IMR-90 (cell line): ENCODE data around the gene CEACAM21. TPM values are rescaled to one million over a fixed set of nuclear protein-coding genes. Genes with fewer than 3 reads are reported as not detected.

Experiments
- ATAC-seq: fragments of 200-7000 bp; cut with Tn5 transposase; 2 replicates; pipeline ENCODE4 v1.9.1; 2020; ENCODE audit warnings: low read depth, mild to moderate bottlenecking, moderate library complexity
- BruUV-seq: library from RNA; stranded (reverse); fragments of 400-500 nt; replicated peaks from 2 replicates; lab custom pipeline; 2021; lab: Mats Ljungman, UMichigan
- CTCF ChIA-PET: fragments of 300-600 bp; formaldehyde crosslinking; extraction: SDS; loops from one replicate; lab custom pipeline; 2021; ENCODE audit warnings: antibody characterized with exemption; lab: Yijun Ruan, JAX
- POLR2A ChIA-PET: fragments of 300-600 bp; sonication (Branson Sonifier 250); formaldehyde crosslinking; loops from one replicate; lab custom pipeline; 2022; ENCODE audit warnings: antibody characterized with exemption; ENCODE audit not compliant: unreplicated experiment; lab: Charles Lee
- DNase-seq: peaks from one replicate; pipeline ENCODE4 v3.0.0; 2013
- H2AFZ ChIP-seq: replicated peaks from 2 replicates; pipeline ENCODE3; 2013; ENCODE audit warnings: low read length, mild to moderate bottlenecking; ENCODE audit not compliant: poor library complexity
- H2AK5ac ChIP-seq: 2 replicates; pipeline ENCODE4 v1.6.1; 2013; ENCODE audit warnings: low read depth, low read length, inconsistent platforms
- H2AK9ac ChIP-seq: replicated peaks from 2 replicates; pipeline ENCODE3; 2013; ENCODE audit warnings: mild to moderate bottlenecking, low read depth, low read length, moderate library complexity; ENCODE audit not compliant: poor library complexity
- H2BK120ac ChIP-seq: 2 replicates; pipeline ENCODE4 v1.6.1; 2013; ENCODE audit warnings: low read depth, low read length, inconsistent platforms
- H2BK15ac ChIP-seq: 3 replicates; pipeline ENCODE4 v1.6.1; 2013; ENCODE audit warnings: low read depth, low read length, inconsistent platforms
- H2BK20ac ChIP-seq: 2 replicates; pipeline ENCODE4 v1.6.1; 2013; ENCODE audit warnings: low read depth, mild to moderate bottlenecking, inconsistent platforms, low read length, moderate library complexity
- H2BK5ac ChIP-seq: 2 replicates; pipeline ENCODE4 v1.6.1; 2013; ENCODE audit warnings: mild to moderate bottlenecking, low read depth, low read length, inconsistent platforms; ENCODE audit not compliant: poor library complexity, severe bottlenecking
- H3K14ac ChIP-seq: replicated peaks from 2 replicates; pipeline ENCODE4 v1.6.1; 2013; ENCODE audit warnings: low read depth, low read length, inconsistent platforms
- H3K18ac ChIP-seq: 2 replicates; pipeline ENCODE4 v1.6.1; 2013; ENCODE audit warnings: low read depth, low read length, control low read depth
- H3K23ac ChIP-seq: 2 replicates; pipeline ENCODE4 v1.6.1; 2013; ENCODE audit warnings: low read depth, low read length, inconsistent platforms
- H3K27ac ChIP-seq: 2 replicates; pipeline ENCODE4 v1.5.1; 2013; ENCODE audit warnings: mild to moderate bottlenecking, control low read depth, low read length; ENCODE audit not compliant: insufficient read depth
- H3K27me3 ChIP-seq: 2 replicates; pipeline ENCODE4 v1.6.1; 2013; ENCODE audit warnings: low read length; ENCODE audit not compliant: control insufficient read depth, insufficient read depth
- H3K36me3 ChIP-seq: 2 replicates; pipeline ENCODE4 v1.6.1; 2013; ENCODE audit warnings: low read length, mixed read lengths; ENCODE audit not compliant: control insufficient read depth, insufficient read depth
- H3K4ac ChIP-seq: 2 replicates; pipeline ENCODE4 v1.6.1; 2013; ENCODE audit warnings: low read depth, low read length, inconsistent platforms
- H3K4me1 ChIP-seq: 2 replicates; pipeline ENCODE4 v1.6.1; 2013; ENCODE audit warnings: low read length, mixed read lengths; ENCODE audit not compliant: control insufficient read depth, insufficient read depth
- H3K4me2 ChIP-seq: 2 replicates; pipeline ENCODE4 v1.6.1; 2013; ENCODE audit warnings: low read depth, mild to moderate bottlenecking, control low read depth, low read length, moderate library complexity
- H3K4me3 ChIP-seq: 2 replicates; pipeline ENCODE4 v1.5.1; 2013; ENCODE audit warnings: low read depth, mild to moderate bottlenecking, control low read depth, low read length, moderate library complexity; ENCODE audit not compliant: insufficient read depth
- H3K56ac ChIP-seq: 2 replicates; pipeline ENCODE4 v1.6.1; 2013; ENCODE audit warnings: low read length, inconsistent platforms; ENCODE audit not compliant: insufficient read depth; ENCODE audit errors: extremely low read depth
- H3K79me1 ChIP-seq, 2 experiments: 2 replicates each; pipeline ENCODE4 v1.6.1; 2013; ENCODE audit warnings: low read length in 2 of 2, inconsistent platforms in 1 of 2, low read depth in 1 of 2
- H3K9ac ChIP-seq: 2 replicates; pipeline ENCODE4 v1.6.1; 2013; ENCODE audit warnings: low read depth, low read length, control low read depth
- H3K9me1 ChIP-seq: 2 replicates; pipeline ENCODE4 v1.6.1; 2013; ENCODE audit warnings: low read length, inconsistent platforms; ENCODE audit not compliant: insufficient read depth
- H3K9me3 ChIP-seq: 2 replicates; pipeline ENCODE4 v1.6.1; 2013; ENCODE audit warnings: low read length; ENCODE audit not compliant: control insufficient read depth, insufficient read depth
- H4K20me1 ChIP-seq: 2 replicates; pipeline ENCODE4 v1.6.1; 2013; ENCODE audit warnings: low read length, inconsistent platforms; ENCODE audit not compliant: insufficient read depth
- H4K5ac ChIP-seq: 2 replicates; pipeline ENCODE4 v1.6.1; 2013; ENCODE audit warnings: mild to moderate bottlenecking, low read depth, low read length, control low read depth
- H4K8ac ChIP-seq, 2 experiments: 2 replicates each; pipeline ENCODE4 v1.6.1; 2013; ENCODE audit warnings: low read depth in 2 of 2, low read length in 2 of 2, control low read depth in 1 of 2, inconsistent platforms in 1 of 2
- H4K91ac ChIP-seq: 2 replicates; pipeline ENCODE4 v1.6.1; 2013; ENCODE audit warnings: low read depth, low read length, inconsistent platforms; ENCODE audit not compliant: insufficient read depth
- CEBPB ChIP-seq: IDR thresholded peaks from 2 replicates; pipeline ENCODE4 v1.6.1; 2012; ENCODE audit warnings: low read depth, low read length, improper control_type of control experiment
- CHD1 ChIP-seq: IDR thresholded peaks from 2 replicates; pipeline ENCODE4 v1.6.1; 2012; ENCODE audit warnings: low read depth, low read length, improper control_type of control experiment
- FOS ChIP-seq: fragments of 150-350 bp; IDR thresholded peaks from 2 replicates; pipeline ENCODE4 v1.6.1; 2016; ENCODE audit warnings: low read depth, low read length
- MAFK ChIP-seq: IDR thresholded peaks from 2 replicates; pipeline ENCODE4 v1.6.1; 2012; ENCODE audit warnings: low read depth, low read length, improper control_type of control experiment
- MXI1 ChIP-seq: IDR thresholded peaks from 2 replicates; pipeline ENCODE4 v1.6.1; 2012; ENCODE audit warnings: low read depth, mild to moderate bottlenecking, low read length, moderate library complexity, borderline replicate concordance
- NFE2L2 ChIP-seq: fragments of 150-350 bp; IDR thresholded peaks from 2 replicates; pipeline ENCODE4 v1.6.1; 2016; ENCODE audit warnings: low read depth, mild to moderate bottlenecking, low read length
- POLR2A ChIP-seq: IDR thresholded peaks from 2 replicates; pipeline ENCODE4 v1.6.1; 2012; ENCODE audit warnings: mild to moderate bottlenecking, low read depth, low read length
- RAD21 ChIP-seq: IDR thresholded peaks from 2 replicates; pipeline ENCODE4 v1.6.1; 2012; ENCODE audit warnings: low read length, improper control_type of control experiment
- RFX5 ChIP-seq: IDR thresholded peaks from 2 replicates; pipeline ENCODE4 v1.8.0; 2012; ENCODE audit warnings: low read depth, mild to moderate bottlenecking, low read length, moderate library complexity
- SMC3 ChIP-seq: fragments of 150-350 bp; IDR thresholded peaks from 2 replicates; pipeline ENCODE4 v1.6.1; 2016; ENCODE audit warnings: low read depth, mild to moderate bottlenecking, antibody characterized with exemption, low read length, moderate library complexity
- dilution Hi-C: fragments of 300-500 bp; cut with HindIII; formaldehyde crosslinking; loops from one replicate; pipeline ENCODE4 v1.14.3; 2018; ENCODE audit warnings: low sequenced_read_pairs; ENCODE audit not compliant: unreplicated experiment
- in situ Hi-C: fragments of 300-500 bp; cut with MboI; formaldehyde crosslinking; loops from 3 replicates; pipeline ENCODE4 v1.14.3; 2019; ENCODE audit warnings: low sequenced_read_pairs, inconsistent platforms, mixed read lengths
- intact Hi-C: fragments of 100-400 bp; cut with micrococcal nuclease; formaldehyde crosslinking; loops from 2 replicates; pipeline ENCODE4 v1.10.0; 2022
- polyA plus RNA-seq, 3 experiments: library from polyadenylated mRNA; depleted of rRNA; stranded (reverse); fragments of >200 nt; gene quantifications; 2 replicates each; pipeline ENCODE4 v1.2.3, GENCODE V29; 2012; ENCODE audit warnings: low replicate concordance in 1 of 3
- total RNA-seq: library from RNA; depleted of rRNA; stranded (reverse); fragments of >200 nt; gene quantifications from 2 replicates; pipeline ENCODE4 v1.2.3, GENCODE V29; 2012
- TF ChIP-seq, protein P1 (sequence below): fragments of 150-350 bp; IDR thresholded peaks from 2 replicates; pipeline ENCODE4 v1.6.1; 2017; ENCODE audit warnings: mild to moderate bottlenecking, antibody characterized with exemption, low read length, low read depth
- TF ChIP-seq, protein P2 (sequence below): fragments of 150-350 bp; IDR thresholded peaks from 2 replicates; pipeline ENCODE4 v1.6.1; 2016; ENCODE audit warnings: low read depth, mild to moderate bottlenecking, low read length, moderate library complexity, borderline replicate concordance
- TF ChIP-seq, protein P3 (sequence below): conservative IDR thresholded peaks from 2 replicates; pipeline ENCODE4 v1.5.1; 2012; ENCODE audit warnings: mild to moderate bottlenecking, low read depth, low read length, improper control_type of control experiment

Gene CEACAM21
- total and polyA plus RNA-seq, 2 of the 4 experiments (the other 2 are of a cell fraction) = not detected

DNA sequence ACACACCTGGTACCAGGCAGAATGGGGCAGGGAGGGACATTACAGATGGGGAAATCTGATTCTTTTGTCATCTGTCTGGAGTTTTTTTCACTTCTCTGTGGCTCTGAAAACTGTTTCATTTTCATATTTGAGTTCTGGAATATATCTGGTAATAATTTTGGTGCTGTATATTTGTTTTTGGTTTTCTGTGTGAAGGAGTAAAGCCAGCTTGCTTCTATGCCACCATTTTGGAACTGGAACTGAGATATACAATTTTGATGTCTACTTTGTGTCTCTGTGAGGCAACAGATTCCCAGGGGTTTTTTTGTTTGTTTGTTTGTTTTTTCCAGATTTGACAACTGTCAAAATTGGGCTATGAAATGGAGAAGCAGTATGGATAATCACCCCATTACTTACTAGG lies 34.8 kb downstream of the CEACAM21 start:
- no peak overlapping the region for H3K4me3 ChIP-seq
- POLR2A ChIA-PET = no interaction called here
- H3K9me3 ChIP-seq = no peaks in the 10 kb centered on the region
- intact Hi-C loops = no loop called here
- H3K36me3 ChIP-seq = no peaks in the 10 kb centered on the region
- H3K18ac ChIP-seq = no peak overlapping the region
- CTCF ChIA-PET = no interaction called here
- in situ Hi-C loops = no loop called here
- no peaks in the 10 kb centered on the region for H4K20me1 ChIP-seq
- ATAC-seq (no peak), DNase-seq (no peak)
- no peak overlapping the region for H4K5ac ChIP-seq
- H3K9ac ChIP-seq = no peak overlapping the region
- H3K4me1 ChIP-seq = no peaks in the 10 kb centered on the region
- H2BK5ac ChIP-seq = no peak overlapping the region
- no peak overlapping the region for H2AFZ ChIP-seq
- H3K56ac ChIP-seq = no peak overlapping the region
- no peaks in the 10 kb centered on the region for H3K79me1 ChIP-seq
- H3K23ac ChIP-seq = no peak overlapping the region
- no peak overlapping the region for H4K8ac ChIP-seq
- H2AK5ac ChIP-seq = no peak overlapping the region
- no peak overlapping the region for H3K14ac ChIP-seq
- no TSS peak for BruUV-seq
- no peaks in the 10 kb centered on the region for H3K9me1 ChIP-seq
- TF ChIP-seq SMC3 (no peak), CHD1 (no peak), NFE2L2 (no peak), CEBPB (no peak), MAFK (no peak), RAD21 (no peak), POLR2A (no peak), RFX5 (no peak), FOS (no peak), MXI1 (no peak)
- TF ChIP-seq, protein P1, sequence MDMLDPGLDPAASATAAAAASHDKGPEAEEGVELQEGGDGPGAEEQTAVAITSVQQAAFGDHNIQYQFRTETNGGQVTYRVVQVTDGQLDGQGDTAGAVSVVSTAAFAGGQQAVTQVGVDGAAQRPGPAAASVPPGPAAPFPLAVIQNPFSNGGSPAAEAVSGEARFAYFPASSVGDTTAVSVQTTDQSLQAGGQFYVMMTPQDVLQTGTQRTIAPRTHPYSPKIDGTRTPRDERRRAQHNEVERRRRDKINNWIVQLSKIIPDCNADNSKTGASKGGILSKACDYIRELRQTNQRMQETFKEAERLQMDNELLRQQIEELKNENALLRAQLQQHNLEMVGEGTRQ = no peak
- TF ChIP-seq, protein P2, sequence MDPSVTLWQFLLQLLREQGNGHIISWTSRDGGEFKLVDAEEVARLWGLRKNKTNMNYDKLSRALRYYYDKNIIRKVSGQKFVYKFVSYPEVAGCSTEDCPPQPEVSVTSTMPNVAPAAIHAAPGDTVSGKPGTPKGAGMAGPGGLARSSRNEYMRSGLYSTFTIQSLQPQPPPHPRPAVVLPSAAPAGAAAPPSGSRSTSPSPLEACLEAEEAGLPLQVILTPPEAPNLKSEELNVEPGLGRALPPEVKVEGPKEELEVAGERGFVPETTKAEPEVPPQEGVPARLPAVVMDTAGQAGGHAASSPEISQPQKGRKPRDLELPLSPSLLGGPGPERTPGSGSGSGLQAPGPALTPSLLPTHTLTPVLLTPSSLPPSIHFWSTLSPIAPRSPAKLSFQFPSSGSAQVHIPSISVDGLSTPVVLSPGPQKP = no peak
- TF ChIP-seq, protein P3, sequence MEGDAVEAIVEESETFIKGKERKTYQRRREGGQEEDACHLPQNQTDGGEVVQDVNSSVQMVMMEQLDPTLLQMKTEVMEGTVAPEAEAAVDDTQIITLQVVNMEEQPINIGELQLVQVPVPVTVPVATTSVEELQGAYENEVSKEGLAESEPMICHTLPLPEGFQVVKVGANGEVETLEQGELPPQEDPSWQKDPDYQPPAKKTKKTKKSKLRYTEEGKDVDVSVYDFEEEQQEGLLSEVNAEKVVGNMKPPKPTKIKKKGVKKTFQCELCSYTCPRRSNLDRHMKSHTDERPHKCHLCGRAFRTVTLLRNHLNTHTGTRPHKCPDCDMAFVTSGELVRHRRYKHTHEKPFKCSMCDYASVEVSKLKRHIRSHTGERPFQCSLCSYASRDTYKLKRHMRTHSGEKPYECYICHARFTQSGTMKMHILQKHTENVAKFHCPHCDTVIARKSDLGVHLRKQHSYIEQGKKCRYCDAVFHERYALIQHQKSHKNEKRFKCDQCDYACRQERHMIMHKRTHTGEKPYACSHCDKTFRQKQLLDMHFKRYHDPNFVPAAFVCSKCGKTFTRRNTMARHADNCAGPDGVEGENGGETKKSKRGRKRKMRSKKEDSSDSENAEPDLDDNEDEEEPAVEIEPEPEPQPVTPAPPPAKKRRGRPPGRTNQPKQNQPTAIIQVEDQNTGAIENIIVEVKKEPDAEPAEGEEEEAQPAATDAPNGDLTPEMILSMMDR = no peak
- dilution Hi-C loops = no loop called here
- no peak overlapping the region for H2BK15ac ChIP-seq
- H3K4ac ChIP-seq = no peak overlapping the region
- H4K91ac ChIP-seq = no peak overlapping the region
- H2AK9ac ChIP-seq = no peak overlapping the region
- no peak overlapping the region for H2BK120ac ChIP-seq
- peaks cover 3% of the 10 kb centered on the region; the same call in 1 of the 2 replicates for H3K27me3 ChIP-seq
- no peak overlapping the region for H2BK20ac ChIP-seq
- H3K4me2 ChIP-seq = no peak overlapping the region
- H3K27ac ChIP-seq = no peak overlapping the region
